CD14-positive monocyte (primary cell): ENCODE data around the gene EPHB2. TPM values are rescaled to one million over a fixed set of nuclear protein-coding genes. Genes with fewer than 3 reads are reported as not detected.

Source experiments
- DNase-seq, 3 donors: peaks; one replicate each; pipeline ENCODE4 v3.0.0-alpha.2; 2011 to 2022
- H2AFZ ChIP-seq: 2 replicates; pipeline ENCODE4 v1.6.0; 2012; ENCODE audit warnings: mild to moderate bottlenecking, low read depth, low read length, inconsistent platforms; ENCODE audit not compliant: insufficient read depth, poor library complexity, severe bottlenecking
- H3K27ac ChIP-seq, 2 donors: 1 replicate in 1 of 2; 2 replicates in 1 of 2; pipeline ENCODE4 v1.5.1; 2012 to 2013; ENCODE audit warnings: low read length in 2 of 2, control low read depth in 1 of 2, inconsistent platforms in 1 of 2, low read depth in 1 of 2, mild to moderate bottlenecking in 1 of 2
- H3K27me3 ChIP-seq, 2 donors: one replicate each; pipeline versions ENCODE4 v1.6.0 to v1.6.1; 2011 to 2013; ENCODE audit warnings: low read length in 2 of 2; ENCODE audit not compliant: control insufficient read depth in 2 of 2, insufficient read depth in 2 of 2
- H3K36me3 ChIP-seq, 2 donors: replicated peaks in 1 of 2; 1 replicate in 1 of 2; 2 replicates in 1 of 2; pipeline versions ENCODE4 v1.5.1 to v1.6.1; 2012 to 2013; ENCODE audit warnings: low read length in 2 of 2, control low read depth in 1 of 2, inconsistent platforms in 1 of 2, mild to moderate bottlenecking in 1 of 2; ENCODE audit not compliant: insufficient read depth in 2 of 2, control insufficient read depth in 1 of 2
- H3K4me1 ChIP-seq, 2 donors: 1 replicate in 1 of 2; 2 replicates in 1 of 2; pipeline versions ENCODE4 v1.5.1 to v1.6.1; 2012 to 2013; ENCODE audit warnings: low read length in 2 of 2, control low read depth in 1 of 2, inconsistent platforms in 1 of 2, mild to moderate bottlenecking in 1 of 2, moderate library complexity in 1 of 2; ENCODE audit not compliant: insufficient read depth in 2 of 2, control insufficient read depth in 1 of 2
- H3K4me2 ChIP-seq: replicated peaks from 2 replicates; pipeline ENCODE3; 2012; ENCODE audit warnings: low read length, moderate library complexity, mild to moderate bottlenecking; ENCODE audit not compliant: poor library complexity, severe bottlenecking; ENCODE audit errors: extremely low read depth
- H3K4me3 ChIP-seq, 3 experiments: fragments of 200-600 bp in 1 of 3; sonication (generic) in 1 of 3; replicated peaks in 1 of 3; 1 replicate in 2 of 3; 2 replicates in 1 of 3; pipeline ENCODE4 v1.5.1; 2011 to 2013; ENCODE audit warnings: low read length in 3 of 3, mild to moderate bottlenecking in 3 of 3, control low read depth in 2 of 3, low read depth in 2 of 3, inconsistent platforms in 1 of 3, moderate library complexity in 1 of 3
- H3K79me2 ChIP-seq: 2 replicates; pipeline ENCODE4 v1.6.0; 2012; ENCODE audit warnings: mild to moderate bottlenecking, control low read depth, inconsistent platforms, low read length, moderate library complexity; ENCODE audit not compliant: insufficient read depth
- H3K9ac ChIP-seq: 2 replicates; pipeline ENCODE4 v1.6.0; 2017; ENCODE audit warnings: low read length, mild to moderate bottlenecking; ENCODE audit not compliant: insufficient read depth, poor library complexity, severe bottlenecking
- H3K9me3 ChIP-seq, 2 donors: replicated peaks in 1 of 2; 1 replicate in 1 of 2; 2 replicates in 1 of 2; pipeline versions ENCODE4 v1.5.1 to v1.6.1; 2012 to 2013; ENCODE audit warnings: low read length in 2 of 2, control low read depth in 1 of 2; ENCODE audit not compliant: control insufficient read depth in 1 of 2, insufficient read depth in 1 of 2
- H4K20me1 ChIP-seq: 2 replicates; pipeline ENCODE4 v1.6.0; 2012; ENCODE audit warnings: mild to moderate bottlenecking, low read length, control low read depth, moderate library complexity; ENCODE audit not compliant: insufficient read depth
- H3K27ac Mint-ChIP-seq, 7 donors: one replicate each; pipeline ENCODE4 v1.8.0; 2020; ENCODE audit warnings: mild to moderate bottlenecking in 7 of 7, mixed read lengths in 7 of 7, moderate library complexity in 6 of 7, inconsistent platforms in 2 of 7
- H3K27me3 Mint-ChIP-seq, 3 donors: one replicate each; pipeline ENCODE4 v1.8.0; 2021 to 2022; ENCODE audit warnings: low read depth in 3 of 3, mild to moderate bottlenecking in 3 of 3, mixed read lengths in 3 of 3, moderate library complexity in 3 of 3, inconsistent platforms in 1 of 3
- H3K36me3 Mint-ChIP-seq, 2 donors: one replicate each; pipeline ENCODE4 v1.8.0; 2020; ENCODE audit warnings: mixed read lengths in 2 of 2, inconsistent platforms in 1 of 2, mild to moderate bottlenecking in 1 of 2
- H3K4me1 Mint-ChIP-seq: one replicate; pipeline ENCODE4 v1.8.0; 2020; ENCODE audit warnings: mild to moderate bottlenecking, mixed read lengths
- H3K4me3 Mint-ChIP-seq, 2 donors: one replicate each; pipeline ENCODE4 v1.8.0; 2020; ENCODE audit warnings: mild to moderate bottlenecking in 2 of 2, mixed read lengths in 2 of 2, moderate library complexity in 1 of 2
- H3K9me3 Mint-ChIP-seq, 7 donors: one replicate each; pipeline ENCODE4 v1.8.0; 2020 to 2022; ENCODE audit warnings: mixed read lengths in 7 of 7, mild to moderate bottlenecking in 6 of 7, moderate library complexity in 6 of 7, inconsistent platforms in 2 of 7
- CTCF ChIP-seq: fragments of 200-600 bp; IDR thresholded peaks from one replicate; pipeline ENCODE4 v1.8.0; 2022; ENCODE audit warnings: antibody characterized with exemption, mild to moderate bottlenecking
- WGBS: methylation state at CpG from one replicate; pipeline ENCODE4 v1.1.5; 2013; ENCODE audit warnings: missing lambda C conversion rate; ENCODE audit not compliant: insufficient coverage; 5-methylcytosine and 5-hydroxymethylcytosine counted together
- intact Hi-C, 2 donors: fragments of 100-400 bp; cut with micrococcal nuclease; formaldehyde crosslinking; loops; one replicate each; pipeline versions ENCODE4 v1.15.0 to v1.15.1; 2023
- polyA plus RNA-seq, 3 donors: library from polyadenylated mRNA; depleted of rRNA in 1 of 3; unstranded in 2 of 3; stranded (reverse) in 1 of 3; fragments of 300-500 nt in 2 of 3; fragments of >200 nt in 1 of 3; fragmentation: Illumina TruSeq in 2 of 3; gene quantifications; 1 replicate in 2 of 3; 2 replicates in 1 of 3; pipeline ENCODE4 v1.2.3, GENCODE V29; 2012 to 2021

The EPHB2 gene
- polyA plus RNA-seq, 3 donors, result 2.9 to 5.6 (median 3.4) TPM

GRCh38 chr1:22888320-22889075 is 177.9 kb downstream of the EPHB2 start:
- H3K27me3 ChIP-seq, result no peaks in the 10 kb centered on the region
- DNase-seq, result no peak
- H3K4me3 ChIP-seq, result no peak overlapping the region
- Mint-ChIP-seq H3K4me1 (peaks cover 11% of the 10 kb centered on the region), H3K27me3 (peaks cover 2 to 6% (median 5%) of the 10 kb centered on the region in 3 donors), H3K27ac (no peak overlapping the region), H3K36me3 (no peaks in the 10 kb centered on the region), H3K4me3 (no peak overlapping the region), H3K9me3 (peaks cover 0 to 2% (median 0%) of the 10 kb centered on the region in 7 donors)
- no peaks in the 10 kb centered on the region for H3K9me3 ChIP-seq
- H3K27ac ChIP-seq, result no peak overlapping the region
- H2AFZ ChIP-seq, result no peak overlapping the region
- no peaks in the 10 kb centered on the region for H3K36me3 ChIP-seq
- H4K20me1 ChIP-seq, result no peaks in the 10 kb centered on the region
- peaks cover 0 to 8% of the 10 kb centered on the region in 2 donors for H3K4me1 ChIP-seq
- H3K9ac ChIP-seq, result no peak overlapping the region
- H3K79me2 ChIP-seq, result no peaks in the 10 kb centered on the region
- TF ChIP-seq CTCF, result no peak
- 100% methylated on average over 1 of the region's 8 CpGs for WGBS
- H3K4me2 ChIP-seq, result no peak overlapping the region
- intact Hi-C loops, result loop anchor here in 1 of 2 donors (5.0 kb wide), 1 partner anchor 186 kb away; no protein-coding TSS in a partner anchor

- intact Hi-C loops, result loop anchor here in 1 of 2 donors (5.0 kb wide), 1 partner anchor 187 kb away; no protein-coding TSS in a partner anchor
- Histone ChIP-seq H3K4me3 (no peak overlapping the region), H3K79me2 (no peaks in the 10 kb centered on the region), H3K27me3 (no peaks in the 10 kb centered on the region), H3K9me3 (no peaks in the 10 kb centered on the region), H3K4me2 (no peak overlapping the region), H3K27ac (no peak overlapping the region), H2AFZ (no peak overlapping the region), H3K9ac (no peak overlapping the region), H4K20me1 (no peaks in the 10 kb centered on the region), H3K4me1 (peaks cover 0 to 8% of the 10 kb centered on the region in 2 donors), H3K36me3 (no peaks in the 10 kb centered on the region)
- peaks cover 11% of the 10 kb centered on the region for H3K4me1 Mint-ChIP-seq
- H3K36me3 Mint-ChIP-seq, result no peaks in the 10 kb centered on the region
- WGBS, result 88% methylated on average over 2 of the region's 3 CpGs
- H3K27me3 Mint-ChIP-seq, result peaks cover 2 to 5% (median 5%) of the 10 kb centered on the region in 3 donors
- no peak overlapping the region for H3K27ac Mint-ChIP-seq
- TF ChIP-seq CTCF, result peak; percentile 74
- peaks cover 0 to 2% (median 0%) of the 10 kb centered on the region in 7 donors for H3K9me3 Mint-ChIP-seq
- no peak overlapping the region for H3K4me3 Mint-ChIP-seq
- peak in 1 of 3 donors; percentile 3 for DNase-seq
Observed at GRCh38 chr1:22889213-22889827, 178.7 kb downstream of the EPHB2 start.
